Measurements from ENCODE around the gene C1orf116.
"Not testable (repeated sequence)": the region's sequence is repeated elsewhere in the genome, so short reads cannot be mapped to it uniquely, and the experiment has no call there.

C1orf116 gene

GRCh38 chr1:207049054-207049453 is 16.5 kb upstream of the C1orf116 start:
- DNase-seq: no peak
- no peak for TF ChIP-seq CTCF (IDR thresholded peaks at IDR 0.05)
- no peak overlapping the region for H3K27ac ChIP-seq
- H3K4me3 ChIP-seq: no peak overlapping the region
- no peaks in the 10 kb centered on the region for H3K9me3 ChIP-seq
- no peaks in the 10 kb centered on the region for H3K27me3 ChIP-seq
- peaks cover 14 to 23% (median 15%) of the 10 kb centered on the region in 3 donors for H3K36me3 ChIP-seq
- intact Hi-C loops (cut with DNase I; ENCODE audit: low total_unique reads): loop anchor here (5.0 kb wide), 1 partner anchor 33 kb away; no protein-coding TSS in a partner anchor
- H3K4me1 ChIP-seq: peaks cover 0 to 67% (median 29%) of the 10 kb centered on the region in 4 donors

GRCh38 chr1:207048041-207048440 is 15.5 kb upstream of the C1orf116 start:
- H3K9me3 ChIP-seq: no peaks in the 10 kb centered on the region
- H3K27ac ChIP-seq: no peak overlapping the region
- TF ChIP-seq CTCF (IDR thresholded peaks at IDR 0.05): no peak
- peaks cover 0 to 67% (median 26%) of the 10 kb centered on the region in 4 donors for H3K4me1 ChIP-seq
- DNase-seq: no peak
- peaks cover 14 to 23% (median 15%) of the 10 kb centered on the region in 3 donors for H3K36me3 ChIP-seq
- no peaks in the 10 kb centered on the region for H3K27me3 ChIP-seq
- H3K4me3 ChIP-seq: no peak overlapping the region
- intact Hi-C loops (cut with DNase I; ENCODE audit: low total_unique reads): loop anchor here (5.0 kb wide), 1 partner anchor 34 kb away; no protein-coding TSS in a partner anchor

GRCh38 chr1:207047505-207047904 is 14.9 kb upstream of the C1orf116 start:
- DNase-seq: no peak
- Histone ChIP-seq H3K4me1 (peaks cover 0 to 66% (median 25%) of the 10 kb centered on the region in 4 donors), H3K4me3 (no peak overlapping the region), H3K9me3 (no peaks in the 10 kb centered on the region), H3K27me3 (no peaks in the 10 kb centered on the region), H3K36me3 (peaks cover 14 to 23% (median 15%) of the 10 kb centered on the region in 3 donors), H3K27ac (no peak overlapping the region)
- intact Hi-C loops (cut with DNase I; ENCODE audit: low total_unique reads): loop anchor here (5.0 kb wide), 1 partner anchor 35 kb away; no protein-coding TSS in a partner anchor
- no peak for TF ChIP-seq CTCF (IDR thresholded peaks at IDR 0.05)

GRCh38 chr1:207045453-207045852 is 12.9 kb upstream of the C1orf116 start:
- no peak overlapping the region for H3K4me3 ChIP-seq
- no peaks in the 10 kb centered on the region for H3K27me3 ChIP-seq
- H3K9me3 ChIP-seq: no peaks in the 10 kb centered on the region
- peaks cover 14 to 23% (median 15%) of the 10 kb centered on the region in 3 donors for H3K36me3 ChIP-seq
- no peak overlapping the region for H3K27ac ChIP-seq
- DNase-seq: no peak
- H3K4me1 ChIP-seq: peaks cover 0 to 53% (median 15%) of the 10 kb centered on the region in 4 donors
- intact Hi-C loops (cut with DNase I; ENCODE audit: low total_unique reads): loop anchor here (5.0 kb wide), 1 partner anchor 37 kb away; no protein-coding TSS in a partner anchor
- TF ChIP-seq CTCF (IDR thresholded peaks at IDR 0.05): no peak

GRCh38 chr1:207041397-207041796 is 8.8 kb upstream of the C1orf116 start:
- DNase-seq; H3K36me3 ChIP-seq; H3K9me3 ChIP-seq; H3K27ac ChIP-seq; H3K27me3 ChIP-seq; intact Hi-C loops (cut with DNase I; ENCODE audit: low total_unique reads); H3K4me3 ChIP-seq: not testable (repeated sequence)
- H3K4me1 ChIP-seq: peaks cover 0 to 21% (median 2%) of the 10 kb centered on the region in 4 donors

- TF ChIP-seq CTCF (IDR thresholded peaks at IDR 0.05): no peak
These were observed 7.6 kb upstream of the C1orf116 start for GRCh38 chr1:207040181-207040533.

More at GRCh38 chr1:207040181-207040533, 7.6 kb upstream of the C1orf116 start:
- Histone ChIP-seq H3K36me3 (no peaks in the 10 kb centered on the region), H3K4me3 (no peak overlapping the region), H3K27me3 (no peaks in the 10 kb centered on the region), H3K4me1 (peaks cover 0 to 8% (median 0%) of the 10 kb centered on the region in 4 donors), H3K27ac (no peak overlapping the region), H3K9me3 (no peaks in the 10 kb centered on the region)
- DNase-seq: no peak
- intact Hi-C loops (cut with DNase I; ENCODE audit: low total_unique reads): no loop called here
